ENCODE data around the gene TMEM198.

DNA sequence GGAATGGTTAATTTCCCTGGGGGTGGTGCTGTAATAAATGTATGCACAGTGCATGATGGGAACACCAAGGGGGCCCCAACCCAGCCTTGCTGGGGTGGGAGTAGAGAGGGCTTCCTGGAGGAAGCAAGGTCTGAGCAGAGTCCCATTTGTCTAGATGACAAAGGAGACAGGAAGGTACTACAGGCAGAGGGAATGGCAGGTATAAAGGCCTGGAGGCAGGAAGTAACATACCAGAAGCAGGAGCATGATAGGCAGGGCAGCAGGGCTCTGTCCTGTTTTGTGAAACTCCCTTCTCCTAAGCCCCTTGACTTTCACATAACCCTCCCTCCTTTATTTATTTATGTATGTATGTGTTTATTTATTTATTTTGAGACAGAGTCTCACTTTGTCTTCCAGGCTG lies 41.2 kb upstream of the TMEM198 start:
- TF ChIP-seq, protein P1, sequence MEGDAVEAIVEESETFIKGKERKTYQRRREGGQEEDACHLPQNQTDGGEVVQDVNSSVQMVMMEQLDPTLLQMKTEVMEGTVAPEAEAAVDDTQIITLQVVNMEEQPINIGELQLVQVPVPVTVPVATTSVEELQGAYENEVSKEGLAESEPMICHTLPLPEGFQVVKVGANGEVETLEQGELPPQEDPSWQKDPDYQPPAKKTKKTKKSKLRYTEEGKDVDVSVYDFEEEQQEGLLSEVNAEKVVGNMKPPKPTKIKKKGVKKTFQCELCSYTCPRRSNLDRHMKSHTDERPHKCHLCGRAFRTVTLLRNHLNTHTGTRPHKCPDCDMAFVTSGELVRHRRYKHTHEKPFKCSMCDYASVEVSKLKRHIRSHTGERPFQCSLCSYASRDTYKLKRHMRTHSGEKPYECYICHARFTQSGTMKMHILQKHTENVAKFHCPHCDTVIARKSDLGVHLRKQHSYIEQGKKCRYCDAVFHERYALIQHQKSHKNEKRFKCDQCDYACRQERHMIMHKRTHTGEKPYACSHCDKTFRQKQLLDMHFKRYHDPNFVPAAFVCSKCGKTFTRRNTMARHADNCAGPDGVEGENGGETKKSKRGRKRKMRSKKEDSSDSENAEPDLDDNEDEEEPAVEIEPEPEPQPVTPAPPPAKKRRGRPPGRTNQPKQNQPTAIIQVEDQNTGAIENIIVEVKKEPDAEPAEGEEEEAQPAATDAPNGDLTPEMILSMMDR (IDR thresholded peaks at IDR 0.05), result no peak
- TF ChIP-seq POLR2A (IDR thresholded peaks at IDR 0.05), result no peak

Measured in right lobe of liver (tissue), 4 donors.